Measurements from ENCODE around the gene IPPK.

DNA sequence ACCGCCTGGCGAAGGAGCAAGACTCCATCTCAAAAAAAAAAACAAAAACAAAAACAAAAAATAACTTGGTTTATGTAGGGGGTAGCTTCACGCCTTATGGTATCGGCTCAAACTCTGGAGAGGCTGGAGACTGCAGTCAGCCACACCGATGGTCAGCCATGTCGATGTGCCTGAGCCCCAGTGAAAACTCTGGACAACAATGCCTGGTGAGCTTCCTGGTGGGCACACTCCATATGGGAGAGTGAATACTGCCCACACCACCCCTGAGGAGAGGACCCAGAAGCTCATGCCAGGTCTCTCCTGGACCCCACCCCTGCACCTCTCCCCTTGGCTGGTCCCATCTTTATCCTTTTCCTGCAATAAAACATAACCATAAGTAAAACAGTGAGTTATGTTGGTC is 19.6 kb downstream of the IPPK start:
- TF ChIP-seq CTCF (IDR thresholded peaks at IDR 0.05 in 8 of 11, conservative IDR thresholded peaks at IDR 0.05 in 3 of 11) (no peak), POLR2A (IDR thresholded peaks at IDR 0.05) (no peak)
